Measurements from ENCODE around the gene CCDC85C.

The CCDC85C gene

GRCh38 chr14:99633141-99633540 lies 29.1 kb upstream of the CCDC85C start:
- H3K4me1 ChIP-seq (ENCODE audit: low read depth, poor library complexity, severe bottlenecking), result peaks cover 7% of the 10 kb centered on the region
- no peak overlapping the region for H3K27ac ChIP-seq
- H2AFZ ChIP-seq (ENCODE audit: low read depth), result no peak overlapping the region
- no peaks in the 10 kb centered on the region for H4K20me1 ChIP-seq (ENCODE audit: insufficient read depth)
- no peaks in the 10 kb centered on the region for H3K79me2 ChIP-seq (ENCODE audit: insufficient read depth, low read depth)
- H3K4me3 ChIP-seq (IDR thresholded peaks at IDR 0.05; ENCODE audit: insufficient read depth, low read depth, low read length), result no peak overlapping the region
- no peak overlapping the region for H3K9ac ChIP-seq
- H3K4me2 ChIP-seq, result no peak overlapping the region
- H3K27me3 ChIP-seq (ENCODE audit: insufficient read depth, low read depth), result no peaks in the 10 kb centered on the region
- no peaks in the 10 kb centered on the region for H3K36me3 ChIP-seq (ENCODE audit: insufficient read depth)
- TF ChIP-seq CTCF (conservative IDR thresholded peaks at IDR 0.05; ENCODE audit: low read depth, low read length), result no peak

- TF ChIP-seq CTCF (conservative IDR thresholded peaks at IDR 0.05; ENCODE audit: low read depth, low read length), result no peak
- peaks cover 7% of the 10 kb centered on the region for H3K4me1 ChIP-seq (ENCODE audit: low read depth, poor library complexity, severe bottlenecking)
- no peak overlapping the region for H3K27ac ChIP-seq
- H3K4me3 ChIP-seq (IDR thresholded peaks at IDR 0.05; ENCODE audit: insufficient read depth, low read depth, low read length), result no peak overlapping the region
- no peaks in the 10 kb centered on the region for H3K27me3 ChIP-seq (ENCODE audit: insufficient read depth, low read depth)
- H3K36me3 ChIP-seq (ENCODE audit: insufficient read depth), result no peaks in the 10 kb centered on the region
- H2AFZ ChIP-seq (ENCODE audit: low read depth), result no peak overlapping the region
- H3K79me2 ChIP-seq (ENCODE audit: insufficient read depth, low read depth), result no peaks in the 10 kb centered on the region
- no peaks in the 10 kb centered on the region for H4K20me1 ChIP-seq (ENCODE audit: insufficient read depth)
- H3K9ac ChIP-seq, result no peak overlapping the region
- no peak overlapping the region for H3K4me2 ChIP-seq
Observed at GRCh38 chr14:99632410-99633035, 28.5 kb upstream of the CCDC85C start.

GRCh38 chr14:99630202-99630601 lies 26.2 kb upstream of the CCDC85C start:
- Histone ChIP-seq H3K36me3 (ENCODE audit: insufficient read depth) (no peaks in the 10 kb centered on the region), H3K27me3 (ENCODE audit: insufficient read depth, low read depth) (no peaks in the 10 kb centered on the region), H3K9ac (no peak overlapping the region), H3K4me3 (IDR thresholded peaks at IDR 0.05; ENCODE audit: insufficient read depth, low read depth, low read length) (no peak overlapping the region), H3K79me2 (ENCODE audit: insufficient read depth, low read depth) (no peaks in the 10 kb centered on the region), H3K4me2 (no peak overlapping the region), H4K20me1 (ENCODE audit: insufficient read depth) (no peaks in the 10 kb centered on the region), H2AFZ (ENCODE audit: low read depth) (no peak overlapping the region), H3K27ac (no peak overlapping the region), H3K4me1 (ENCODE audit: low read depth, poor library complexity, severe bottlenecking) (peaks cover 15% of the 10 kb centered on the region)
- no peak for TF ChIP-seq CTCF (conservative IDR thresholded peaks at IDR 0.05; ENCODE audit: low read depth, low read length)

- no peaks in the 10 kb centered on the region for H3K27me3 ChIP-seq (ENCODE audit: insufficient read depth, low read depth)
- H3K9ac ChIP-seq, result no peak overlapping the region
- no peak overlapping the region for H3K27ac ChIP-seq
- peak overlapping the region; percentile 45 for H3K4me2 ChIP-seq
- H3K36me3 ChIP-seq (ENCODE audit: insufficient read depth), result no peaks in the 10 kb centered on the region
- H4K20me1 ChIP-seq (ENCODE audit: insufficient read depth), result no peaks in the 10 kb centered on the region
- no peak overlapping the region for H3K4me3 ChIP-seq (IDR thresholded peaks at IDR 0.05; ENCODE audit: insufficient read depth, low read depth, low read length)
- H3K79me2 ChIP-seq (ENCODE audit: insufficient read depth, low read depth), result no peaks in the 10 kb centered on the region
- peak overlapping the region; percentile 46; the same call in 1 of the 2 replicates for H2AFZ ChIP-seq (ENCODE audit: low read depth)
- peaks cover 15% of the 10 kb centered on the region for H3K4me1 ChIP-seq (ENCODE audit: low read depth, poor library complexity, severe bottlenecking)
- peak; percentile 89 for TF ChIP-seq CTCF (conservative IDR thresholded peaks at IDR 0.05; ENCODE audit: low read depth, low read length)
Observed at GRCh38 chr14:99628887-99629618, 25.0 kb upstream of the CCDC85C start.

All from KMS-11 (cell line).